Neural cell (in vitro differentiated cells): ENCODE data around the gene OR51D1. TPM values are rescaled to one million over a fixed set of nuclear protein-coding genes. Genes with fewer than 3 reads are reported as not detected.

Experiments used
- H2AFZ ChIP-seq: fragments of 200-600, 300-800 bp; sonication (generic), shearing (Covaris generic); 2 replicates; pipeline ENCODE4 v1.6.0; 2014; ENCODE audit warnings: low read depth, mild to moderate bottlenecking, antibody characterized with exemption, low read length, moderate library complexity
- H3F3A ChIP-seq: fragments of 200-600 bp; shearing (Covaris generic); 2 replicates; pipeline ENCODE4 v1.6.1; 2016; ENCODE audit warnings: mild to moderate bottlenecking, moderate library complexity, mixed read lengths, antibody characterized with exemption, low read length; ENCODE audit not compliant: insufficient read depth, poor library complexity, severe bottlenecking
- H3K27ac ChIP-seq: fragments of 200-600, 300-800 bp; sonication (generic), shearing (Covaris generic); 2 replicates; pipeline ENCODE4 v1.5.1; 2014; ENCODE audit warnings: mild to moderate bottlenecking, low read length, moderate library complexity
- H3K27me3 ChIP-seq: fragments of 300-800, 200-600 bp; sonication (generic), shearing (Covaris generic); 2 replicates; pipeline ENCODE4 v1.6.0; 2014; ENCODE audit warnings: mild to moderate bottlenecking, low read depth, low read length, moderate library complexity; ENCODE audit not compliant: insufficient read depth
- H3K36me3 ChIP-seq: fragments of 300-800, 200-600 bp; sonication (generic), shearing (Covaris generic); 2 replicates; pipeline ENCODE4 v1.5.1; 2014; ENCODE audit warnings: mild to moderate bottlenecking, antibody characterized with exemption, low read length, moderate library complexity; ENCODE audit not compliant: insufficient read depth
- H3K4me2 ChIP-seq: fragments of 300-800, 200-600 bp; sonication (generic), shearing (Covaris generic); 2 replicates; pipeline ENCODE4 v1.6.0; 2014; ENCODE audit warnings: mild to moderate bottlenecking, low read length
- H3K4me3 ChIP-seq: fragments of 300-800, 200-600 bp; sonication (generic), shearing (Covaris generic); 2 replicates; pipeline ENCODE4 v1.5.1; 2014; ENCODE audit warnings: mild to moderate bottlenecking, low read length, moderate library complexity
- H3K79me2 ChIP-seq: fragments of 200-600 bp; shearing (Covaris generic); replicated peaks from 2 replicates; pipeline ENCODE4 v1.6.0; 2014; ENCODE audit warnings: mild to moderate bottlenecking, low read length, moderate library complexity; ENCODE audit not compliant: insufficient read depth
- H3K9ac ChIP-seq: fragments of 300-800, 200-600 bp; sonication (generic), shearing (Covaris generic); 2 replicates; pipeline ENCODE4 v1.6.1; 2016; ENCODE audit warnings: mild to moderate bottlenecking, low read length, mixed read lengths
- H3K9me2 ChIP-seq: fragments of 200-600 bp; shearing (Covaris generic); 2 replicates; pipeline ENCODE4 v1.6.1; 2016; ENCODE audit warnings: mild to moderate bottlenecking, low read length, mixed read lengths; ENCODE audit not compliant: insufficient read depth
- H3K9me3 ChIP-seq: fragments of 200-600, 300-800 bp; sonication (generic), shearing (Covaris generic); 2 replicates; pipeline ENCODE4 v1.6.1; 2016; ENCODE audit warnings: mild to moderate bottlenecking, mixed run types, low read length, moderate library complexity, mixed read lengths
- H4K20me1 ChIP-seq: fragments of 200-600 bp; shearing (Covaris generic); 2 replicates; pipeline ENCODE4 v1.6.1; 2016; ENCODE audit warnings: mild to moderate bottlenecking, mixed run types; ENCODE audit not compliant: insufficient read depth
- EP300 ChIP-seq: fragments of 450-650 bp; conservative IDR thresholded peaks from 2 replicates; pipeline ENCODE4 v1.6.1; 2014; ENCODE audit warnings: antibody characterized with exemption, mild to moderate bottlenecking, moderate library complexity; ENCODE audit not compliant: poor library complexity, severe bottlenecking
- EZH2 ChIP-seq: fragments of 200-600, 300-800 bp; shearing (Covaris generic), sonication (generic); IDR thresholded peaks from 2 replicates; pipeline ENCODE4 v1.6.1; 2014; ENCODE audit warnings: antibody characterized with exemption, low read length, borderline replicate concordance, mild to moderate bottlenecking; ENCODE audit not compliant: insufficient read depth, poor library complexity, severe bottlenecking
- MXI1 ChIP-seq: fragments of 450-650 bp; conservative IDR thresholded peaks from 2 replicates; pipeline ENCODE4 v1.6.1; 2014; ENCODE audit warnings: antibody characterized with exemption, mild to moderate bottlenecking; ENCODE audit not compliant: poor library complexity, severe bottlenecking
- POLR2AphosphoS5 ChIP-seq: IDR thresholded peaks from 2 replicates; pipeline ENCODE4 v1.6.1; 2012
- RAD21 ChIP-seq: fragments of 450-650 bp; conservative IDR thresholded peaks from 2 replicates; pipeline ENCODE4 v1.6.1; 2014; ENCODE audit warnings: antibody characterized with exemption, mild to moderate bottlenecking, moderate library complexity
- SMC3 ChIP-seq: fragments of 450-650 bp; conservative IDR thresholded peaks from 2 replicates; pipeline ENCODE4 v1.6.1; 2014; ENCODE audit warnings: antibody characterized with exemption, mild to moderate bottlenecking, moderate library complexity; ENCODE audit not compliant: poor library complexity
- TAF1 ChIP-seq: IDR thresholded peaks from 2 replicates; pipeline ENCODE4 v1.6.1; 2012; ENCODE audit warnings: low read depth
- polyA plus RNA-seq: library from polyadenylated mRNA; depleted of rRNA; stranded (reverse); fragments of >200 nt; gene quantifications from 2 replicates; pipeline ENCODE4 v1.2.3, GENCODE V29; 2014
- TF ChIP-seq, protein P1 (sequence below): fragments of 450-650 bp; IDR thresholded peaks from 2 replicates; pipeline ENCODE4 v1.5.1; 2014; ENCODE audit warnings: antibody characterized with exemption, mild to moderate bottlenecking, moderate library complexity; ENCODE audit not compliant: poor library complexity, severe bottlenecking
- TF ChIP-seq, protein P2 (sequence below): IDR thresholded peaks from 2 replicates; pipeline ENCODE4 v1.6.1; 2012; ENCODE audit warnings: borderline replicate concordance

The OR51D1 gene
- polyA plus RNA-seq, 1 donor from 2014 or later = not detected

DNA sequence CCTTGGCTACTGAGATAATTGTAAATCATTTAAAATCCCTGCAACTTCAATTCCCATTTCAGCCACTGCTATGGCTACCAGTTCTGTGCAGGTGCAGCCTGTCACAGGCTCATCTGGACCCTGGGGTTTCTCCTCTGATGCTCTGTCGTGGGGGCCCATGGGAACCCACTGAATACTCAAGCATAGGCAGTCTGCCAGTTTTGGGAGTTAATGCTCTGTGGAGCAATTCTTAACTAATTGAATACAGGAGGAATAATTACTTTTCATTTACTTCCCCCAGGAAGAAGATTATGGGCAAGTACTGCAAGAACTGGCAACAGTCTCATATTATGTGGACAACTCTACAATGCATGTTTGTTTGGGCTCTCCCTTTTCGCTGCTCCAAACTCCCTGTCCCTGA, 34.5 kb downstream of the OR51D1 start:
- TF ChIP-seq, protein P1, sequence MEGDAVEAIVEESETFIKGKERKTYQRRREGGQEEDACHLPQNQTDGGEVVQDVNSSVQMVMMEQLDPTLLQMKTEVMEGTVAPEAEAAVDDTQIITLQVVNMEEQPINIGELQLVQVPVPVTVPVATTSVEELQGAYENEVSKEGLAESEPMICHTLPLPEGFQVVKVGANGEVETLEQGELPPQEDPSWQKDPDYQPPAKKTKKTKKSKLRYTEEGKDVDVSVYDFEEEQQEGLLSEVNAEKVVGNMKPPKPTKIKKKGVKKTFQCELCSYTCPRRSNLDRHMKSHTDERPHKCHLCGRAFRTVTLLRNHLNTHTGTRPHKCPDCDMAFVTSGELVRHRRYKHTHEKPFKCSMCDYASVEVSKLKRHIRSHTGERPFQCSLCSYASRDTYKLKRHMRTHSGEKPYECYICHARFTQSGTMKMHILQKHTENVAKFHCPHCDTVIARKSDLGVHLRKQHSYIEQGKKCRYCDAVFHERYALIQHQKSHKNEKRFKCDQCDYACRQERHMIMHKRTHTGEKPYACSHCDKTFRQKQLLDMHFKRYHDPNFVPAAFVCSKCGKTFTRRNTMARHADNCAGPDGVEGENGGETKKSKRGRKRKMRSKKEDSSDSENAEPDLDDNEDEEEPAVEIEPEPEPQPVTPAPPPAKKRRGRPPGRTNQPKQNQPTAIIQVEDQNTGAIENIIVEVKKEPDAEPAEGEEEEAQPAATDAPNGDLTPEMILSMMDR = no peak
- no peak for TF ChIP-seq SMC3
- TF ChIP-seq, protein P2, sequence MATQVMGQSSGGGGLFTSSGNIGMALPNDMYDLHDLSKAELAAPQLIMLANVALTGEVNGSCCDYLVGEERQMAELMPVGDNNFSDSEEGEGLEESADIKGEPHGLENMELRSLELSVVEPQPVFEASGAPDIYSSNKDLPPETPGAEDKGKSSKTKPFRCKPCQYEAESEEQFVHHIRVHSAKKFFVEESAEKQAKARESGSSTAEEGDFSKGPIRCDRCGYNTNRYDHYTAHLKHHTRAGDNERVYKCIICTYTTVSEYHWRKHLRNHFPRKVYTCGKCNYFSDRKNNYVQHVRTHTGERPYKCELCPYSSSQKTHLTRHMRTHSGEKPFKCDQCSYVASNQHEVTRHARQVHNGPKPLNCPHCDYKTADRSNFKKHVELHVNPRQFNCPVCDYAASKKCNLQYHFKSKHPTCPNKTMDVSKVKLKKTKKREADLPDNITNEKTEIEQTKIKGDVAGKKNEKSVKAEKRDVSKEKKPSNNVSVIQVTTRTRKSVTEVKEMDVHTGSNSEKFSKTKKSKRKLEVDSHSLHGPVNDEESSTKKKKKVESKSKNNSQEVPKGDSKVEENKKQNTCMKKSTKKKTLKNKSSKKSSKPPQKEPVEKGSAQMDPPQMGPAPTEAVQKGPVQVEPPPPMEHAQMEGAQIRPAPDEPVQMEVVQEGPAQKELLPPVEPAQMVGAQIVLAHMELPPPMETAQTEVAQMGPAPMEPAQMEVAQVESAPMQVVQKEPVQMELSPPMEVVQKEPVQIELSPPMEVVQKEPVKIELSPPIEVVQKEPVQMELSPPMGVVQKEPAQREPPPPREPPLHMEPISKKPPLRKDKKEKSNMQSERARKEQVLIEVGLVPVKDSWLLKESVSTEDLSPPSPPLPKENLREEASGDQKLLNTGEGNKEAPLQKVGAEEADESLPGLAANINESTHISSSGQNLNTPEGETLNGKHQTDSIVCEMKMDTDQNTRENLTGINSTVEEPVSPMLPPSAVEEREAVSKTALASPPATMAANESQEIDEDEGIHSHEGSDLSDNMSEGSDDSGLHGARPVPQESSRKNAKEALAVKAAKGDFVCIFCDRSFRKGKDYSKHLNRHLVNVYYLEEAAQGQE = no peak
- no peak for TF ChIP-seq POLR2AphosphoS5
- no peak for TF ChIP-seq EZH2
- TF ChIP-seq RAD21 = no peak
- no peak for TF ChIP-seq EP300
- no peak for TF ChIP-seq MXI1
- no peak for TF ChIP-seq TAF1

DNA sequence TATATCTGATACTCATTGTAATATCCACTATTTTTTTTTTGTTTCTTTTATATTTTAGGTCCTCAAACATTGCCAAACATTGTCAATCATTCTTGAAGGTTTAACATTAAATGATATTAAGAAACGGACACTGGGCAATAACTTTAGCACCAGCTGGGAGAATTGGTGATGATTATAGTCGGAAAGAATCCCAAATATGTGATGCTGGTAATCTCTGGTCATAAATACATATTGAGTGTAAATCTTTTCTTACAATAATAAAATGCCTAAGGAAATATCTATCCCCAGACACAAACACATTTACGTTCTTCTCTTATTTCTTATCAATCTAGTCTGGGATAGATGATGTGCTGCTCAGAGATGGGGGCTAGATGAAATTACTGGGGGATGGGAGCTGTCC, 35.2 kb downstream of the OR51D1 start:
- Histone ChIP-seq H3K36me3 (no peaks in the 10 kb centered on the region), H3K27me3 (no peaks in the 10 kb centered on the region), H3K9ac (no peak overlapping the region), H3K9me2 (no peaks in the 10 kb centered on the region), H2AFZ (no peak overlapping the region), H4K20me1 (no peaks in the 10 kb centered on the region), H3K9me3 (no peaks in the 10 kb centered on the region), H3F3A (no peaks in the 10 kb centered on the region), H3K27ac (no peak overlapping the region), H3K79me2 (no peaks in the 10 kb centered on the region), H3K4me3 (no peak overlapping the region), H3K4me2 (no peak overlapping the region)
- no peak for TF ChIP-seq MXI1
- TF ChIP-seq, protein P2 = no peak
- TF ChIP-seq POLR2AphosphoS5 = no peak
- no peak for TF ChIP-seq TAF1
- TF ChIP-seq, protein P1 = no peak
- TF ChIP-seq EZH2 = no peak
- TF ChIP-seq SMC3 = no peak
- no peak for TF ChIP-seq RAD21
- TF ChIP-seq EP300 = no peak

More for the DNA sequence above, 34.5 kb downstream of the OR51D1 start:
- Histone ChIP-seq H4K20me1 (no peaks in the 10 kb centered on the region), H3K27me3 (no peaks in the 10 kb centered on the region), H3K4me3 (no peak overlapping the region), H3K9ac (no peak overlapping the region), H3K4me2 (no peak overlapping the region), H3K9me2 (no peaks in the 10 kb centered on the region), H3K9me3 (no peaks in the 10 kb centered on the region), H3K27ac (no peak overlapping the region), H2AFZ (no peak overlapping the region), H3F3A (no peaks in the 10 kb centered on the region), H3K79me2 (no peaks in the 10 kb centered on the region), H3K36me3 (no peaks in the 10 kb centered on the region)
